GM12874 (cell line): ENCODE data around the gene VWA1.

ENCODE experiments used
- TF ChIP-seq, protein P1 (sequence below): IDR thresholded peaks from 2 replicates; pipeline ENCODE4 v1.5.1; 2011; ENCODE audit warnings: low read depth, mild to moderate bottlenecking, control low read depth, low read length, moderate library complexity; ENCODE audit not compliant: insufficient read depth

VWA1 gene

DNA sequence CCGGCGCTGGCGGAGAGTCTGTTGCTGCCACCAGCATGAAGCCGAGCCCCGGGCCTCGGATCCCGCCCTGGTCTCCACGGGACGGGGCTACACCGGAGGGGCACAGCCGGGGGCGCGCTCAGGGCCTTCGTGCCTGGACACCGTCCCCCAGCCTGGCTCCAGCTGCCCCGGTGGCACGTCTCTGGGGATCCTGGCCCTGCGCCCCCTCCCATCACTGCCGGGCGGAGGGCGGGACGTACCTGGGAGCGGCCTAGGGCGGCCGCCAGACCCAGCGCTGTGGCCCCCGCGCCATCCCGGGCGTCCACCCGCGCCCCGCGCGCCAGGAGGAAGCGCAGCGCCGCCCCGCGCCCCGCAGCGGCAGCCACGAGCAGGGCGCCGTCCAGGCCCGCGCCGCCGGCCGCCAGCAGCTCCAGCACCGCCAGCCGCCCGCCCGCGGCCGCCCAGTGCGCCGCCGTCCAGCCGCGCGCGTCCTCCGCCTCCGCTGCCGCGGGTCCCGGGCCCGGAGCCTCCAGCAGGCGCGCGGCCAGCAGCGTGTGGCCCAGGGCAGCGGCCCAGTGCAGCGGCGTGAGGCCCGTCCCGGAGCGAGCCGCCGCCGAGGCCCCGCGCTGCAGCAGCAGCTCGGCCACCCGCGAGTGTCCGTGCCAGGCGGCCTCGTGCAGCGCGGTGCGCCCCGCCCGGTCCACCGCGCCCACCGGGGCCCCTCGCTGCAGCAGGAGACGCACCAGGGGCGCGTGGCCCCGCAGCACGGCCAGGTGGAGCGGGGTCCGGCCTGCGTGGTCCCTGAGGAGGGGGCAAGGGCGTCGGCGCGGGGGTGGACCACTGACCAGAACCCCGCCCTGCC, 15.5 kb upstream of the VWA1 start:
- TF ChIP-seq, protein P1, sequence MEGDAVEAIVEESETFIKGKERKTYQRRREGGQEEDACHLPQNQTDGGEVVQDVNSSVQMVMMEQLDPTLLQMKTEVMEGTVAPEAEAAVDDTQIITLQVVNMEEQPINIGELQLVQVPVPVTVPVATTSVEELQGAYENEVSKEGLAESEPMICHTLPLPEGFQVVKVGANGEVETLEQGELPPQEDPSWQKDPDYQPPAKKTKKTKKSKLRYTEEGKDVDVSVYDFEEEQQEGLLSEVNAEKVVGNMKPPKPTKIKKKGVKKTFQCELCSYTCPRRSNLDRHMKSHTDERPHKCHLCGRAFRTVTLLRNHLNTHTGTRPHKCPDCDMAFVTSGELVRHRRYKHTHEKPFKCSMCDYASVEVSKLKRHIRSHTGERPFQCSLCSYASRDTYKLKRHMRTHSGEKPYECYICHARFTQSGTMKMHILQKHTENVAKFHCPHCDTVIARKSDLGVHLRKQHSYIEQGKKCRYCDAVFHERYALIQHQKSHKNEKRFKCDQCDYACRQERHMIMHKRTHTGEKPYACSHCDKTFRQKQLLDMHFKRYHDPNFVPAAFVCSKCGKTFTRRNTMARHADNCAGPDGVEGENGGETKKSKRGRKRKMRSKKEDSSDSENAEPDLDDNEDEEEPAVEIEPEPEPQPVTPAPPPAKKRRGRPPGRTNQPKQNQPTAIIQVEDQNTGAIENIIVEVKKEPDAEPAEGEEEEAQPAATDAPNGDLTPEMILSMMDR, result no peak

DNA sequence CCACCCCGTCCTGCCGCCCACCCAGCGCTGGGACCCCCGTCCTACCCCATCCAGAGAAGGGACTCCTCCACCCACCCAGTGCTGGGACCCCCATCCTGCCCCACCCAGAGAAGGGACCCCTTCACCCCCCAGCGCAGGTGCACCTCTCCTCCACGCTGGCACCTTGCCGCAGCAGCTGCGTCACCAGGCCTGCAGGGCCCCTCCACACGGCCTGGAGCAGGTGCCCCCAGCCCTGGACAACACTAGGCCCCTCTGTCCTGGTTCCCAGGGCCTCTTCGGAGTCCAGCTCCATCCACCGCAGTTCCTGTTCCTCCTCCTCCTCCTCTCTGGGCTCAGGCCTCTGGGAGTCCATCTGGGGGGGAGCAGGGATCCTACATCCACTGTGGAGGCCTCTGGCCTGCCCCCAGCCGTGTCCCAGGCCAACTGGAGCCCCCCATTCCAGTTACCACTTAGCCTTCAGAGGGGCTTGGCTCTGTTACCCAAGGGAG, 14.8 kb upstream of the VWA1 start:
- TF ChIP-seq, protein P1, result no peak

DNA sequence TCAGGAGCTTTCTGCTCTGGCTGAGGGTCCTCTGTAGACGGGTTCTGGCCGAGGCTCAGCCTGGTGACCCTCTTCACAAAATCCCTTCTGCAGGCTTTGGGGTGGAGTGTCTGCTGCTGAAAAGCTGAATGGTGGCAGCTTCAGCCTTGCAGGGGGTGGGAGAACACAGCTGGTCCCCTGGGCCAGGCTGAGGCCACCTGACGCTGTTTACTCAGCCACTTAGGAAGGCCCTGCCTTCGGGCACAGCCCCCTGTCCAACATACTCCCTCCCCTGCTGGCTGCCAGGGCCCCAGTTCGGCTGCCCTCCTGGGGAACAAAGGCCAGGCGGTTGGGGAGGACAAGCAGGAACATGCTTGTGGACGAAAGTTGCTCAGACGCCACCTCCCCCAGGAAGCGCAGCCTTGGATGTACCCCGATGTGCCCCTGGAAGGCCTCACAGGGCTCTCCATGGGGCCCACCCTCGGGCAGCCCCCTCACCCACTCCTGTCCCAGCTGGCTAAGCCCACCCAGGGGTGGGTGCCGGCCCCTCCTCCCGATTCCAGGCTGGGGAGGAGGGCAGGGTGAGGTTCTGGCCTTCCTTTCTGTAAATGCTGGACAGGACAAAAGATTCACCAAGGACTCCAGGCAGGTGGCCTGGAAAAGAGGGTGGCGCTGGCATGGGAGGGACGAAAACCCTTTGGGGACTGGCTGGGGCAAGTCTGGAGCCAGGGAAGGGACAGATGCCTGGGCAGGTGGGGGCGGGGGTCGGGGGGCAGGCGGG, 14.2 kb upstream of the VWA1 start, which contains the start of gene ANKRD65:
Gene ANKRD65 (minus strand): TSS at position 130 of the 760 bp plus-strand sequence. CDS start 271 bp downstream, outside the sequence.
- TF ChIP-seq, protein P1, result no peak

DNA sequence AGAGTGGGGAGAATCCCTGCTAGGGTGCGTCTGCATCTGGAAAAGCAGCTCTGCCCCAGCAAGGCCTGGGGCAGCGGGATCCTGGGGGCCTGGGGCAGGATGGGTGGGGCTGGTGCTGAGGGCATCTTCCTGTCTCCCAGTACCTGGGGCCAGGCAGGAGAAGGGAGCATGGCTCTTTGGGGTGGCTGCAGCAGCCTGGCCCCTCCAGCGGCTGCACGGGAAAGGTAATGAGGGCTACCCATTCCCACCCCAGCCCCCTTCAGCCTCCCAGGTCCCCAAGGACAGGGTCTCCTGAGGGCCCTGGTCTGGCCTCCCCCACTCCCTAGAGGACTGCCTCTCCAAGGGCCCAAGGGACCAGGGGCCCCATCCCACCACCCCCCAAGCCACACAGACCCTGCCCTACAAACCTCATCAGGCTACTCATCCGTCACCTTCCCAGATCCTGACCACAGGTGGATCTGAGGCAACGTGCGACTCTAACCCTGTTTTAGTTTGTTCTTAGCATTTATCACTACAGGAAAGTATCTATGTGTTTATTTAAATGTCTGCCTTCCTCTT, 13.5 kb upstream of the VWA1 start:
- TF ChIP-seq, protein P1, result no peak

DNA sequence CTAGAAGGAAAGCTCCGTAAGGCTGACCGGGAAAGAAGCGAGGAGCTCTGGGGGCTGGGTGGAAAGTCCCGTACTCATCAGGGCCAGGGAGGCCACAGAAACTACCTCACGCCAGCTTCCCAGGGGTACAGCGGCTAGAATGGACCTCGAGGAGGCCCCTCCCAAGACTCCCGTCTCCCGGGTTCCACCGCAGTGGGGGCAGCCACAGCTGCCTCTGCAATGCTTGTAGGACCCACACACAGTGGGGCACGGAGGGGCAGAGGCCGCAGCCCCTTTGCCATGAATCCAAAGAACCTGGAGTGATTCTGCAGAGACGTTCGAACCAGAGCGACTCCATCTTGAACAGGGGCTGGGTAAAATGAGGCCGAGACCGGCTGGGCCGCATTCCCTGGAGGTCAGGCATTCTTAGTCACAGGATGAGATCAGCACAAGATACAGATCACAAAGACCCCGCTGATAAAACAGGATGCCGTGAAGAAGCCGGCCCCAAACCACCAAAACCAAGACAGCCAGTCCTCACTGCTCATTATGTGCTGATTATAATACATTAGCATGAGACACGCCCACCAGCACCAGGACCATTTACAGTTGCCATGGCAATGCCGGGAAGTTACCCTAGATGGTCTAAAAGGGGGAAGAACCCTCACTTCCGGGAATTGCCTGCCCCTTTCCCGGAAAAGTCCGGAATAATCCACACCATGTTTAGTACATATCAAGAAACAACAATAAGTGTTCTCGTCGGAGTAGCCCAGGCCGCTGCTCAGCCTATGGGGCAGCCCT, 12.8 kb upstream of the VWA1 start:
- TF ChIP-seq, protein P1, result no peak

DNA sequence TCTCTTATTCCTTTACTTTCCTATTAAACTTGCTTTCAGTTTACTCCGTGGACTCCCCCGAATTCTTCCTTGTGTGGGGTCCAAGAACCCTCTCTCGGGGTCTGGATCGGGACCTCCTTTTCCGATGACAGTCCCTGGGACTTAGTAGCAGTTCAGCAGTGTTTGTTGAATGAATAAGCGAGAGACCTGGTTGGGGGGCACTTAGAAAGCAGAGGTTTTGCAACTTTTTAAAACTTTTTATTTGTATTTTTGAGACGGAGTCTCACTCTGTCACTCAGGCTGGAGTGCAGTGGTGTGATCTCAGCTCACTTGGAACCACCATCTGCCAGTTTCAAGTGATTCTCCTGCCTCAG, 12.3 kb upstream of the VWA1 start:
- TF ChIP-seq, protein P1, result no peak

DNA sequence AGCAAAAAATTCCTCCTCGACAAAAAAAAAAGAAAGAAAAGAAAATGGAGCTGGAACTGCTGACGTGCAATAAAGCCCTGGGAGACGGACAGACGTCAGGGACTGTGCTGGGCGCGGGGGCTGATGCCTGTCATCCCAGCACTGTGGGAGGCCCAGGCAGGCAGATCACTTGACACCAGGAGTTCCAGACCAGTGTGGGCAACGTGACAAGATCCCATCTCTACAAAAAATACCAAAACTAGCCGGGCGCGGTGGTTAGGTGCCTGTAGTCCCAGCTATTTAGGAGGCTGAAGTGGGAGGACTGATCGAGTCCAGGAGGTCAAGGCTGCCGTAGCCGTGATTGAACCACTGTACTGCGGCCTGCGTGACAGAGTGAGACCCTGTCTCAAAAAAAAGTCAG, 10.8 kb upstream of the VWA1 start:
- TF ChIP-seq, protein P1, result no peak
